GM12878 (cell line): Measurements from ENCODE around the gene FAM156B.
"Not testable (repeated sequence)": the region's sequence is repeated elsewhere in the genome, so short reads cannot be mapped to it uniquely, and the experiment has no call there.

Source experiments
- FOXM1 ChIP-seq: IDR thresholded peaks from 2 replicates; pipeline ENCODE4 v1.6.1; 2012; ENCODE audit warnings: low read depth, mild to moderate bottlenecking, inconsistent platforms, low read length, moderate library complexity
- TF ChIP-seq, protein P1 (sequence below), 3 experiments: IDR thresholded peaks in 2 of 3; conservative IDR thresholded peaks in 1 of 3; 2 replicates each; pipeline ENCODE4 v1.5.1; 2011; ENCODE audit warnings: low read depth in 3 of 3, low read length in 3 of 3, mild to moderate bottlenecking in 3 of 3, control low read depth in 2 of 3, moderate library complexity in 2 of 3, inconsistent platforms in 1 of 3, mixed read lengths in 1 of 3; ENCODE audit not compliant: control insufficient read depth in 2 of 3, insufficient read depth in 1 of 3; ENCODE audit errors: extremely low read depth in 1 of 3
- TF ChIP-seq, protein P2 (sequence below): fragments of 450-650 bp; IDR thresholded peaks from 2 replicates; pipeline ENCODE4 v1.6.1; 2018; ENCODE audit warnings: mild to moderate bottlenecking, low read depth, moderate library complexity; ENCODE audit not compliant: partially characterized antibody
- TF ChIP-seq, protein P3 (sequence below): fragments of 150-350 bp; IDR thresholded peaks from 2 replicates; pipeline ENCODE4 v1.6.1; 2014; ENCODE audit warnings: mild to moderate bottlenecking, low read depth, low read length

DNA sequence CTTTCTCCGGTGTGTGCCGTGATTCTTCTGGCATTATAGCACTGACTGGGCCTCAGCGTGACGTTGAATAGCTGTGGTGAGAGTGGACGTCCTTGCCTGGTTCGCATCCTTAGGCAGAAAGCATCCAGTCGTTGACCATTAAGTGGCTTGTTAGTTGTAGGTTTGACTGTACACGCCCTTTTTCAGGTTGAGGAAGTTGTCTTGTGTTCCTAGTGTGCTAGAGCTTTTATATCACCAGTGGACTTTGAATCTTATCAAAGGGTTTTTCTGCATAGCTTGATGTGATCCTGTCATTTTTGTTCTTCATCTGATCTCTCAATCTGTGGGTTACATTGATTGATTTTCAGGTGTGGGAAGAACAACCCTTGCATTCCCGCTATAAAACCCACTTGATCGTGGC is 8.4 kb downstream of the FAM156B start:
- TF ChIP-seq, protein P1, sequence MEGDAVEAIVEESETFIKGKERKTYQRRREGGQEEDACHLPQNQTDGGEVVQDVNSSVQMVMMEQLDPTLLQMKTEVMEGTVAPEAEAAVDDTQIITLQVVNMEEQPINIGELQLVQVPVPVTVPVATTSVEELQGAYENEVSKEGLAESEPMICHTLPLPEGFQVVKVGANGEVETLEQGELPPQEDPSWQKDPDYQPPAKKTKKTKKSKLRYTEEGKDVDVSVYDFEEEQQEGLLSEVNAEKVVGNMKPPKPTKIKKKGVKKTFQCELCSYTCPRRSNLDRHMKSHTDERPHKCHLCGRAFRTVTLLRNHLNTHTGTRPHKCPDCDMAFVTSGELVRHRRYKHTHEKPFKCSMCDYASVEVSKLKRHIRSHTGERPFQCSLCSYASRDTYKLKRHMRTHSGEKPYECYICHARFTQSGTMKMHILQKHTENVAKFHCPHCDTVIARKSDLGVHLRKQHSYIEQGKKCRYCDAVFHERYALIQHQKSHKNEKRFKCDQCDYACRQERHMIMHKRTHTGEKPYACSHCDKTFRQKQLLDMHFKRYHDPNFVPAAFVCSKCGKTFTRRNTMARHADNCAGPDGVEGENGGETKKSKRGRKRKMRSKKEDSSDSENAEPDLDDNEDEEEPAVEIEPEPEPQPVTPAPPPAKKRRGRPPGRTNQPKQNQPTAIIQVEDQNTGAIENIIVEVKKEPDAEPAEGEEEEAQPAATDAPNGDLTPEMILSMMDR (IDR thresholded peaks at IDR 0.05 in 2 of 3, conservative IDR thresholded peaks at IDR 0.05 in 1 of 3; ENCODE audit: control insufficient read depth in 2 of 3, extremely low read depth in 1 of 3, insufficient read depth in 1 of 3, low read depth in 3 of 3, low read length in 3 of 3) = not testable (repeated sequence)
- TF ChIP-seq FOXM1 = not testable (repeated sequence)
- TF ChIP-seq, protein P2, sequence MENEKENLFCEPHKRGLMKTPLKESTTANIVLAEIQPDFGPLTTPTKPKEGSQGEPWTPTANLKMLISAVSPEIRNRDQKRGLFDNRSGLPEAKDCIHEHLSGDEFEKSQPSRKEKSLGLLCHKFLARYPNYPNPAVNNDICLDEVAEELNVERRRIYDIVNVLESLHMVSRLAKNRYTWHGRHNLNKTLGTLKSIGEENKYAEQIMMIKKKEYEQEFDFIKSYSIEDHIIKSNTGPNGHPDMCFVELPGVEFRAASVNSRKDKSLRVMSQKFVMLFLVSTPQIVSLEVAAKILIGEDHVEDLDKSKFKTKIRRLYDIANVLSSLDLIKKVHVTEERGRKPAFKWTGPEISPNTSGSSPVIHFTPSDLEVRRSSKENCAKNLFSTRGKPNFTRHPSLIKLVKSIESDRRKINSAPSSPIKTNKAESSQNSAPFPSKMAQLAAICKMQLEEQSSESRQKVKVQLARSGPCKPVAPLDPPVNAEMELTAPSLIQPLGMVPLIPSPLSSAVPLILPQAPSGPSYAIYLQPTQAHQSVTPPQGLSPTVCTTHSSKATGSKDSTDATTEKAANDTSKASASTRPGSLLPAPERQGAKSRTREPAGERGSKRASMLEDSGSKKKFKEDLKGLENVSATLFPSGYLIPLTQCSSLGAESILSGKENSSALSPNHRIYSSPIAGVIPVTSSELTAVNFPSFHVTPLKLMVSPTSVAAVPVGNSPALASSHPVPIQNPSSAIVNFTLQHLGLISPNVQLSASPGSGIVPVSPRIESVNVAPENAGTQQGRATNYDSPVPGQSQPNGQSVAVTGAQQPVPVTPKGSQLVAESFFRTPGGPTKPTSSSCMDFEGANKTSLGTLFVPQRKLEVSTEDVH = not testable (repeated sequence)
- TF ChIP-seq, protein P3, sequence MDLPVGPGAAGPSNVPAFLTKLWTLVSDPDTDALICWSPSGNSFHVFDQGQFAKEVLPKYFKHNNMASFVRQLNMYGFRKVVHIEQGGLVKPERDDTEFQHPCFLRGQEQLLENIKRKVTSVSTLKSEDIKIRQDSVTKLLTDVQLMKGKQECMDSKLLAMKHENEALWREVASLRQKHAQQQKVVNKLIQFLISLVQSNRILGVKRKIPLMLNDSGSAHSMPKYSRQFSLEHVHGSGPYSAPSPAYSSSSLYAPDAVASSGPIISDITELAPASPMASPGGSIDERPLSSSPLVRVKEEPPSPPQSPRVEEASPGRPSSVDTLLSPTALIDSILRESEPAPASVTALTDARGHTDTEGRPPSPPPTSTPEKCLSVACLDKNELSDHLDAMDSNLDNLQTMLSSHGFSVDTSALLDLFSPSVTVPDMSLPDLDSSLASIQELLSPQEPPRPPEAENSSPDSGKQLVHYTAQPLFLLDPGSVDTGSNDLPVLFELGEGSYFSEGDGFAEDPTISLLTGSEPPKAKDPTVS = not testable (repeated sequence)
